ENCODE measurements around the gene REPS1. TPM values are rescaled to one million over a fixed set of nuclear protein-coding genes. Genes with fewer than 3 reads are reported as not detected.

Gene REPS1
- total RNA-seq, 2 donors from 2014 or later: 33.0 to 34.1 TPM

GRCh38 chr6:138909975-138910374 is 78.1 kb downstream of the REPS1 start:
- Mint-ChIP-seq H3K9me3 (no peaks in the 10 kb centered on the region), H3K4me3 (no peak overlapping the region), H3K36me3 (ENCODE audit: low read depth) (peaks cover 66% of the 10 kb centered on the region), H3K27ac (no peak overlapping the region), H3K4me1 (peaks cover 6% of the 10 kb centered on the region), H3K27me3 (ENCODE audit: insufficient read depth) (no peaks in the 10 kb centered on the region)
- no peaks in the 10 kb centered on the region for H3K27me3 ChIP-seq (ENCODE audit: control insufficient read depth, insufficient read depth, low read length, poor library complexity, severe bottlenecking)
- no peak for DNase-seq
- no peak overlapping the region for H3K27ac ChIP-seq (ENCODE audit: low read depth, low read length)
- whole genome bisulfite sequencing, 2 experiments (ENCODE audit: insufficient coverage in 1 of 2, insufficient read length in 1 of 2): 67 to 86% methylated on average over 1 of the region's 1 CpG
- no peaks in the 10 kb centered on the region for H3K4me1 ChIP-seq (ENCODE audit: control insufficient read depth, insufficient read depth, low read length)
- no peak overlapping the region for H3K4me3 ChIP-seq (ENCODE audit: low read length)
- TF ChIP-seq CTCF (conservative IDR thresholded peaks at IDR 0.05): no peak
- H3K9ac ChIP-seq (ENCODE audit: extremely low read depth, low read length, poor library complexity, severe bottlenecking): no peak overlapping the region
- no peaks in the 10 kb centered on the region for H3K9me3 ChIP-seq (ENCODE audit: control insufficient read depth, low read length)
- peaks cover 76% of the 10 kb centered on the region for H3K36me3 ChIP-seq (ENCODE audit: control insufficient read depth, insufficient read depth, low read length)

DNA sequence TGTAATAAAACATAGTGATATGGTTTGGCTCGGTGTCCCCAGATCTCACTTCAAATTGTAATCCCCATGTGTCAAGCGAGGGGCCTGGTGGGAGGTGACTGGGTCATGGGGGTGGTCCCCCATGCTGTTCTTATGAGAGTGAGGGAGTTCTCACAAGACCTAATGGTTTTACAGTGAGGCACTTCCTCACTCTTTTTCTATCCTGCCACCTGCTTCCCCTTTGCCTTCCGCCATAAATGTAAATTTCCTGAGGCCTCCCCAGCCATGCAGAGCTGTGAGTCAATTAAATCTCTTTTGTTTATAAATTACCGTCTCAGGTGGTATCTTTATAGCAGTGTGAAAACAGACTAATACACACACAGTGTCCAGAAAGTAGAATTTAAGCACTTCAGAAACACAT is 78.5 kb downstream of the REPS1 start:
- Mint-ChIP-seq H3K4me1 (peaks cover 6% of the 10 kb centered on the region), H3K4me3 (no peak overlapping the region), H3K27ac (no peak overlapping the region), H3K27me3 (ENCODE audit: insufficient read depth) (no peaks in the 10 kb centered on the region), H3K9me3 (no peaks in the 10 kb centered on the region), H3K36me3 (ENCODE audit: low read depth) (peaks cover 66% of the 10 kb centered on the region)
- Histone ChIP-seq H3K4me1 (ENCODE audit: control insufficient read depth, insufficient read depth, low read length) (no peaks in the 10 kb centered on the region), H3K9ac (ENCODE audit: extremely low read depth, low read length, poor library complexity, severe bottlenecking) (no peak overlapping the region), H3K4me3 (ENCODE audit: low read length) (no peak overlapping the region), H3K27me3 (ENCODE audit: control insufficient read depth, insufficient read depth, low read length, poor library complexity, severe bottlenecking) (no peaks in the 10 kb centered on the region), H3K9me3 (ENCODE audit: control insufficient read depth, low read length) (no peaks in the 10 kb centered on the region), H3K27ac (ENCODE audit: low read depth, low read length) (no peak overlapping the region), H3K36me3 (ENCODE audit: control insufficient read depth, insufficient read depth, low read length) (peaks cover 76% of the 10 kb centered on the region)
- DNase-seq: no peak
- 78 to 83% methylated on average over 1 to 4 of the region's 4 CpGs for WGBS, 2 experiments (ENCODE audit: insufficient coverage in 1 of 2, insufficient read length in 1 of 2)
- TF ChIP-seq CTCF (conservative IDR thresholded peaks at IDR 0.05): no peak

GRCh38 chr6:138907167-138907566 is 80.9 kb downstream of the REPS1 start:
- TF ChIP-seq CTCF (conservative IDR thresholded peaks at IDR 0.05): no peak
- WGBS, 2 experiments (ENCODE audit: insufficient coverage in 1 of 2, insufficient read length in 1 of 2): 75 to 97% methylated on average over 3 to 6 of the region's 7 CpGs
- Histone ChIP-seq H3K9ac (ENCODE audit: extremely low read depth, low read length, poor library complexity, severe bottlenecking) (no peak overlapping the region), H3K4me3 (ENCODE audit: low read length) (no peak overlapping the region), H3K27me3 (ENCODE audit: control insufficient read depth, insufficient read depth, low read length, poor library complexity, severe bottlenecking) (no peaks in the 10 kb centered on the region), H3K36me3 (ENCODE audit: control insufficient read depth, insufficient read depth, low read length) (peaks cover 74% of the 10 kb centered on the region), H3K27ac (ENCODE audit: low read depth, low read length) (no peak overlapping the region), H3K4me1 (ENCODE audit: control insufficient read depth, insufficient read depth, low read length) (no peaks in the 10 kb centered on the region), H3K9me3 (ENCODE audit: control insufficient read depth, low read length) (no peaks in the 10 kb centered on the region)
- H3K4me3 Mint-ChIP-seq: no peak overlapping the region
- H3K4me1 Mint-ChIP-seq: peaks cover 6% of the 10 kb centered on the region
- peaks cover 52% of the 10 kb centered on the region for H3K36me3 Mint-ChIP-seq (ENCODE audit: low read depth)
- H3K9me3 Mint-ChIP-seq: no peaks in the 10 kb centered on the region
- H3K27me3 Mint-ChIP-seq (ENCODE audit: insufficient read depth): no peaks in the 10 kb centered on the region
- H3K27ac Mint-ChIP-seq: no peak overlapping the region
- DNase-seq: no peak
